ENCODE measurements around the gene USP12.
"Not testable (repeated sequence)": the region's sequence is repeated elsewhere in the genome, so short reads cannot be mapped to it uniquely, and the experiment has no call there.

- not testable (repeated sequence) for TF ChIP-seq CTCF, POLR2A (IDR thresholded peaks at IDR 0.05)
Measured at GRCh38 chr13:27192367-27192766, 20.8 kb upstream of the USP12 start.

Measured in Peyer's patch (tissue), 4 donors.